Activated CD8-positive, alpha-beta memory T cell treated with anti-CD3 and anti-CD28 coated beads, Interleukin-2, amount 50 U/mL, for 24 hours (primary cell): ENCODE measurements around the gene RPL28.
"Not testable (repeated sequence)": the region's sequence is repeated elsewhere in the genome, so short reads cannot be mapped to it uniquely, and the experiment has no call there.

Source experiments
- DNase-seq: peaks from one replicate; pipeline ENCODE4 v3.0.0-alpha.2; 2020; ENCODE audit errors: extremely low read depth

RPL28 gene

DNA sequence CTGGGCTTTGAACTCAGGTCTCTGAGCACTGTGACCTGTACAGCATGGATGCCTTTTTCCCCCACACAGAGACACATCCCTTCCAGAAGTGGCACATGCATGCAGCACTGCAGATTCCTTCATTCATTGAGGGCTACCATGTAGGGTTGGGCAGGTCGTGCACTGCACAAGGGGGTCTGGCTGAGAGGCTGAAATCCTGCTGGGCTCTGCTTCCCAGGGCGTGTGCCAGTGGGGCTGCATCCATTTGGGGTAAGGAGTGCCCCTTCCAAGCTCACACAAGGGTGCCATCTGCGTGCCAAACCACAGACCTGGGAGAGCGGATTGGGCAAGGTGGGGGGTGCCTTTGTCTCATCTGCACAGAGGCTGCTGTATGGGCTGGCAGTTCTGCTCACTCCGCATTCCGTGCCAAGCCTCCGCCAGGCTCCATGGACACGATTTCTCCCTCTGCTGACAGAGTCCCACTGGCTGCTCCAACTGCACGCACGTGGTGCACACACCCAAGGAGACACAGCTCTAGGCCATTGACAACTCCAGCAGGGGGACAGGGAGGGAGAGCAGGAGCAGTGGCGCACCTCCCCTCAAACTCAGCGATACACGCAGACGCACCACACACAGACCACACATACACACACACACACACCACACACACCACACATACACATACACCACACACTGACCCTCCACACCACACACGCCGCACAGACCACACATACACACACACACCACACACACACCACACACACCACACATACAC, 61.9 kb downstream of the RPL28 start:
- DNase-seq, result no peak

DNA sequence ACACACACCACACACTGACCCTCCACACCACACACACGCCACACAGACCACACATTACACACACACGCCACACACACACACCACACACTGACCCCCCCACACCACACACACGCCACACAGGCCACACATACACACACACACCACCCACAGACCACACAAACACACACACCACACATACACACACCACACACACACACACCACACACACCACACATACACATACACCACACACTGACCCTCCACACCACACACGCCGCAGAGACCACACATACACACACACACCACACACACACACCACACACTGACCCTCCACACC, 62.4 kb downstream of the RPL28 start:
- not testable (repeated sequence) for DNase-seq

DNA sequence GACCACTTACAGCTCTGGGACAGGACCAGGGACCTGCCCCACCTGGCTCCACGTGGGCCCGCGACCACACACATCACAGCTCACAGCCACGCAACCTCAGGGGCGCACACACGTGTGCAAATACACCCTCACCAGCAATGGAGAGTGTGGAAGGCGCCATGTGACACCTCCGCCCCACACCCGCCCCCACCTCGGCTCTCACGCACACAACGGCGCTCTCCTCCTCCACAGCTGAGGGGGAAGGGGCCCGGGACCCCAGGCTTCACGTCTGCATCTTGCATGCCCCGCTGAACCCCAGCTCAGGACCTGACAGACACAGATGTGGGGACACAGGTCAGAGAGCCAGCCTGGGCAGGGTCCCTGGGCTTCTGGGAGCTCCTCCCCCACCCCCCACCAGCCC, 63.7 kb downstream of the RPL28 start:
- no peak for DNase-seq

DNA sequence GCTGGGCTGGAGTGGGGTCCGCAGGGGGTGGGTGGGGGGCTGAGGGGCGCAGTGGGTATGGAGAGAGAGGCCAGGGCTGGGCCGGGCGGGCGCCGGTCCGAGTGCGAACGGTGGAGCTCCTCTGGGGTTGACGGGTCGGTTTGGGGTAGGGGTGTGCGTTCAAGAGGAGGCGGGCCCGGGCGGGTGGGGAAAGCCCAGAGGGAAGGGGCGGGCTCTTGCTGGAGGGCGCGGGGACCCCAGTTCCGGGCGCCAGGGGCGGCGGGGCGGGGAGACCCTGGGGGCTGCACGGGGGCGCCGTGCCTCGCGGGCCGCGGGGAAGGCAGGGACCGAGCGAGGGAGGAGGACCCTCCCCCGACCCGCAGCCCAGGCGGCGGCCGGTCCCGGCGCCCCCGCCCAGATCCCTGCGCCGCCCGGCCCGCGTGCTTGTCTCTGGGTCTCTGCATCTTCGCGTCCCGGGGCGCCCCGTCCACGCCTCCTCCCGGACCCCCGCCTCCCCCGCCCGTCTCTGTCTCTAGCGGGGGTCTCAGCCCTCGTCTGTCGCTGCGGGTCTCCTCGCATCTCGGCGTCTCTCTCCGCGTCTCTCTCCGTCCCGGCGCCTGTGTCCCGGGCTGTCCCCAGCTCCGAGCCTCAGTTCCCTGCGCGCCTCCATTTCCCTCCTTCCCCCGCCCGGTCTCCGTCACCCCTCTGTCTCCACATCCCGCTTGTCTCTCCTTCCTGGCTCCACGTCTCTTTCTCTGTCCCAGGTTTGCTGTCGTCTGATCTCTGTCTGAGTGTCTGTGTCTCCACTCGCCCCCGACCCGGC, 65.6 kb downstream of the RPL28 start:
- DNase-seq, result no peak

DNA sequence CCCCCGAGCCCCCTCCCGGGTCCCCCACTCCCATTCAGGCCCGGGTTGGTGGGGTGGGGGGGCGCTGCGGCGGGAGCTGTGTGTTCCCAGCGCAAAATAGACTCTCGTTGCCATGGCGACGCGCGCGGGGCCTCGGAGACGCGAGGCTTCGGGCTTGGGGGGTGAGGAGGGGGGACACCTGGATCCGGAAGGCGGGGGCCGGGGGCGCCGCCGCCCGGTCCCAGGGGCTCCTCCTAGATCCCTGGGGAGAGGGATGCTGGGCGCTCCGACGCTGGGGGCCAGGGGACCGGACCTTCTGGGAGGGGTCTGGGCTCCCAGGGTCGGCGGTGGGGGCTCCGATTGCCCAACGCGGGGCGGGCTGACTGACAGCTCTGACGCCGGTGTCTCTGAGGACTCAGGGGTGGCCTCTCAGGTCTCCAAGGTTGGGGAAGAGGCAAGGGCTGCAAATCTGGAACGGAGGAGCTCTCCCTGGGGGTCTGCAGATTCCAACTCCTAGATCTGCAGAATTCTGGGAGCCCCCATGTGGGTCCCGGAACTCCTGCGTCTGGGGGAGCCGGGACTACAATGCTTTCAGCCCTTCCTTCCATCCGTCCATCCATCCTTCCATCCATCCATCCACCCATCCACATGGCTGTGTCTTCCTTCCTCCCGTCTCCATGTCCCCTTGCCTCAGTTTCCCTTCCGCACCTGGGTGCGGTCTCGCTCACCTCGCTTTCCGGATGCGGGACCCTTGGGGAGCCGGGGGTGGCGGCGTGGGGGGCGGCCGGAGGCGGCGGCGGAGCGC, 66.4 kb downstream of the RPL28 start:
- DNase-seq, result no peak
